Stimulated activated CD8-positive, alpha-beta memory T cell treated with anti-CD3 and anti-CD28 coated beads, Interleukin-12 subunit alpha, Interleukin-12 subunit beta, amount 100 ng/mL, for 24 hours (primary cell): ENCODE measurements around the gene TNFRSF14.
"Not testable (repeated sequence)": the region's sequence is repeated elsewhere in the genome, so short reads cannot be mapped to it uniquely, and the experiment has no call there.

Experiments used
- DNase-seq: peaks from one replicate; pipeline ENCODE4 v3.0.0-alpha.2; 2020; ENCODE audit errors: extremely low read depth

TNFRSF14 gene

DNA sequence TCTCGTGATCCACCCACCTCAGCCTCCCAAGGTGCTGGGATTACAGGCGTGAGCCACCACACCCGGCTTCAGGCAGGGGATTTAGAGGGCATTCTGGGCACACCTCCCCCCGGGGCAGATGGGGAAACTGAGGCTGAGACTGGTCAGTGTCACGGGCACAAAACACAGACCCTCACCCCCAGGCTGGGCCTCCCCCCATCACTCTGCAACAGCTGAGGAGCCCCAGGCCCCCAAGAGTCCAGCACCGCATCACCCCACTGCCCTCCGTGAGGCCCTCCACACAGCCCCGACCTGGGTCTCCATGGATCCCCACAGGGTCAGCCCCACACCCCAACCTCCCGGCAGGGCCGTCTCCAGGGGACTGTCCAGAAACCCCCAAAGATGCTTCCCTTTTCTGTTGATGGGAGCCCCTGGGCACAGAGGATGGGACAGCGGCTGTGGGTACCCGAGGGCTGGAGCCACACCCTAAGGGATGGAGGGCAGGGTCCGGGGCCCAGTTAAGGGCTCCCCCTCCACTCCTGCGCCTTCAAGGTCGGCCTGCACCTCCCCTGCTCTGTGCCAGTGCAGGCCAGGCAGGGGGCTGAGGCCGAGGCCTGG lies 11.0 kb downstream of the TNFRSF14 start:
- no peak for DNase-seq

DNA sequence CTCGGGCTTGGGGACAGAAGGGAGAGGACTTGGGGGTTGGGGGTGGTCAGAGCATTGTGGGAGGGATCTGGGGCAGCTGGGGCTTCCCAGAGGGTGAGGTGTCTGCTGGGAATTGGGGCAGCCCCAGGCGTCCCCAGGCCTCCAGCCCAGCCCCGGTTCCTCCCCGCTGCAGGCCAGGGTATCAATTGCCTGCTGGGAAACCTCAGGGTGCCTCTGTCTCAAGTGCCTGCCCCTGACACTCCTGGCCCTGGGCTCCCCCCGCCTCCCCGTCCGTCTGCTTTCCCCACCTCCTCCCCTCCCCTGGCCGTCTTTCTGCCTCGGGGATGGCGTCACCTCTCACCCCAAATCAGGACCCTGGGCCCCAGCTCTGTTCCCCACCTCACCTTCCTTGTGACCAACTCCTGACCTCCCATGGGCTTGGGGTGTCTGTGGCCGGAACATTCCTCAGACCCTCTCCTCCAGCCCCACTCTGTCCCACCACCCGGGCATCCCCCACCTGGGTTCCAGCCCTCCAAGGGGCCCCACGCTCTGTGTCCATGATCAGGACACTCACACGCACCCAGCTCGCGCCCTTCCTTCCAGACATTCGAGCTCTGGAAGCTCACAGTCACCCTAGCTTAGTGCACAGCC lies 12.1 kb downstream of the TNFRSF14 start:
- DNase-seq: not testable (repeated sequence)

DNA sequence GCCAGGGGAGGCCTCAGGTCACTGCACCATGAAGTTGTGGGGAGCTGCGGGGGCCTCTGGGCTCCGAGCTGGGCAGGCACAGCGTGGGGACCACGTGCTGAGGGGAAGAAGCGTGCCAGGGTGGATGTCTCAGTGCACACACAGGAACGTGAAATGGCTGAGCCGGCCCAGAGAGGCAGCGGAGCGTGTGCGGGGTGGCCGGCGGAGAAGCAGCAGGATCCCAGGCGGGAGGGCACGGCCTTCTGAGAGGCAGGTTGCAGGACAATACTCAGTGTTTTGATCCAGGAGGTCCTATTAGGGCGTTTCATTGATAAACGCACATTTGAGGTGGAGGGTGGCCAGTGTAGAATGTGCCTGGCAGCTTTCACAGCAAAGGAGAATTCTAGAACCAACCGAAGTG lies 12.9 kb downstream of the TNFRSF14 start:
- DNase-seq: no peak

DNA sequence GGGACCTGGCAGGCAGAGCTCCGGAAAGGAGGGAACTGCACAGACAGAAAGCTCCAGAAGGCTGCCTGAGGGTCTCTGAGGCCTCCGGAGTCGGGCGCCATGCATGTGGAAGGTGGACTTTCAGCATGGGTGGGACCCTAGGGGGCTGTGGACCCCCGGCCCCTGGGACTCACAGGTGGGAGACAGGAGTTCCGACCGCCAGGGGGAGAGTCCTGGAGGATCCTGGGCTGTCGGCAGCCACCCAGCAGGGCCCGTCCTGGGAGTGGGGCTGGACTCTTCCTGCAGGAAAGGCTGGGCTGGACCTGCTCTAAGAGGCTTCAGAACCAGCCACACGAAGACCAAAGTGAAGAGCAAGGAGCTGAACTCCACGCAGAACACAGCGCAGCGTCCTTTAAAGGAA lies 13.5 kb downstream of the TNFRSF14 start:
- not testable (repeated sequence) for DNase-seq

DNA sequence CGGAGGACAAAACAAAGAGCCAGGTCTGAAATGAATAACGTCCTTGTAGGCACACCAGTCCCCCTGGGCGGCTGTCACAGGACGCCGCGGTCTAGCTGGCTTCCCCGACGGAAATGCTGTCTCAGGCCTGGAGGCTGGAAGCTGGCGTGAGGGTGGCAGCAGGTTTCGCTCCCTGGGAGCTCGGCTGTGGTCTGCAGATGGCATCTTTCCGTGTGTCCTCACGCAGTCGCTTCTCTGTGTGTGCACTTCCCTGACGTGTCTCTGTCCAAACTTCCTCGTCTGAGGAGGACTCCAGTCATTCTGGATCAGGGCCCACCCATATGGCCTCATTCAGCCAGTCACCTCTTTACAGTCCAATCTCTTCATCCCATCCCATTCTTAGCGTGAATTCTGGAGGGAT lies 14.2 kb downstream of the TNFRSF14 start:
- DNase-seq: no peak

DNA sequence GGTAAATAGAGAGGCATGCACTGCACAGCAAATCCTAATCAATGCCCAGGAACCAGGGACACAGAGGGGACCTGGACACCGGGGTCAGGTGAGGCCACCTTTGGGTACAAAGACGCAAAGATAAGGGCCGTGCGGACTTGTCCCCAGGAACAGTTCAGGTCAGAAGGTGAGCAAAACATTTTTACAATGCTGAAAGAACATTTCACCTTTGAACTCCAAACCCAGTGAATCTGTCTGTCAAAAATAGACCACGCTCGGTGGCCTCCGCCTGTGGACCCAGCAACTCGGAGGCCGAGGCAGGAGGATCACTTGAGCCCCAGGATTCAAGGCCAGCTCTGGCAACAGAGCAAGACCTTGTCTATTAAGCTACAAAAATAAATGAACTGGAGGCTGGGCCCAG lies 15.2 kb downstream of the TNFRSF14 start:
- no peak for DNase-seq

DNA sequence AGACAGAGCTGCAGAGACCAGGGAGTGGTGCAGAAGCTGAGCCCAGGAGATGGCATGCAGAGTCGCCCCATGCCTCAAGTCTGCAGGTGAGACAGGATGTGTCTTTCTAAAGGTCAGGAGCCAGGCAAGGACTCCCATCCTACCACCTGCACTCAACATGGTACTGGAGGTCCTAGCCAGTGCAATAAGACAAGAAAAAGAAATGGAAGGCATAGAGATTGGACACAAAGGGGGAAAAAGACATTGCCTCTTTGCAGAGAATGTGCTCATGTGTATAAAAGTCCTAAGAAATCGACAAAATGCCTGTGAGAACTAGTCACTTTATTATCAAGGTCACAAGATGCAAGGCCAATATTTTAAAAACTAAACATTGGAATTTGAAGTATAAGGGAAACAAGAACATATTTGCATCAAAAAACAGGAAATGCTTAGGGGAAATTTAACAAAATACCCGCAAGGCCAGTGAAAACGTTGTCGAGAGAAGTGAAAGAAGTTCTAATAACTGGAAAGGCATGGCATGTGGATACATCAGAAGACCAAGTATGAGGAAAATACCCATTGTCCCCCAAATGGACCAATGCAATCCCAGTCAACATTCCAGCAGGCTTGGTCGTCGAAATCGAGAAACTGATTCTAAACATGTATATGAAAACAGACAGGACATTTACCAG lies 17.2 kb downstream of the TNFRSF14 start:
- no peak for DNase-seq

DNA sequence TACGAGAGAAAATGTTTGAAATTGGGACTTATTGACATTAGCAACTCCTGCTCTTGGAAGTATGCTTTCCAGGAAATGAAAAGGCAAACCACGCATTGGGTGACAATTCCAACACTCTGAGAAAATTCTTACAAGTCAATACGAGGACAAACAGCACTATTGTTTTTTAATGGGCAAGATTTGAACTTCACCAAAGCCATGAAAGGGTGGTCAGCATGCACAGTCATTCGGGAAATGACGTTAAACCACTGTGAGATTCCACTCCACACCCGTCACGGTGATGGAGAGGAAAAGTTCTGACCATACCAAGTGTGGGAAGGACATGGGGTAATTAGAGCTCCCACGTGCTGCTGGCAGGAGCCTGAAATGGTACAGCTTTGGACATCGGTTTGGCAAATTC lies 18.2 kb downstream of the TNFRSF14 start:
- no peak for DNase-seq

DNA sequence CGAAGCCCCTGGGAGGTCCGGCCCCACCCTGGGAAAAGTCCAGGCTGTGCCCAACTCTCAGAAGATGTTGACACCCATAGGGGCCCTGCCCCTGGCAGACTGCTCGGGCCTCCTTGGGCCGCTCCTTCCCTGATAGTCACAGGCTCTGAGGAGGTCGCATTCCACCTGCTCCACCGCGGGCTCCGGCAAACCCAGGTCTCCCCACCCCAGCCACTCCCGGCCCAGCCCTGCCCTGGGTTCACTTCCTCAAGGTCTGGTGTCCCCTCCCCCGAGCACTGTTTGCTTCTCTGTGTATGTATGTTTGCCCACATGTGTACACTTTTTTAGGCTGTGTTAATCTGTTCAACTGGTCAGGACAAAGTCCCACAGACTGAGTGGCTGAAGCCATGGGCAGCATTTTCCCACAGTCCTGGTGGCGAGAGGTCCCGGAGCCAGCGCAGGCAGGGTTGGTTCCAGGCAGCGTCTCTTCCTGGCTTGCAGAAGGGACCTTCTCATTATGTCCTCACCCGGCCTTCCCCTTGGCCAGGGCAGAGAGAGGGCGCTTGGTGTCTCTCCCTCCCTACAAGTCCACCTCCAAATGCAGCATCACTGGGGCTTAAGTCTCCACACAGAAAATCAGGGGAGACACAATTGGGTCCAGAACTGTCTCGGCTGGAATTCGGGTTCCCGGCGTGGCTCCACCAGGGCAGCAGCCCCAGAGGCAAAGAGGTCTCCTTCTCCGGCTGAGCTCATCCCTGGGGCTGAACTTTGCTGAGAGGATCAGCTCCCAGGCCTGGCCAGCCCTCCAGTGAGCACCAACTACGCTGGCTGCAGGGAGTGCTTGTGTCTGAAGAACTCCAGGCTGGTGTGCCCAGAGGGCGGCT lies 19.9 kb downstream of the TNFRSF14 start:
- DNase-seq: no peak

DNA sequence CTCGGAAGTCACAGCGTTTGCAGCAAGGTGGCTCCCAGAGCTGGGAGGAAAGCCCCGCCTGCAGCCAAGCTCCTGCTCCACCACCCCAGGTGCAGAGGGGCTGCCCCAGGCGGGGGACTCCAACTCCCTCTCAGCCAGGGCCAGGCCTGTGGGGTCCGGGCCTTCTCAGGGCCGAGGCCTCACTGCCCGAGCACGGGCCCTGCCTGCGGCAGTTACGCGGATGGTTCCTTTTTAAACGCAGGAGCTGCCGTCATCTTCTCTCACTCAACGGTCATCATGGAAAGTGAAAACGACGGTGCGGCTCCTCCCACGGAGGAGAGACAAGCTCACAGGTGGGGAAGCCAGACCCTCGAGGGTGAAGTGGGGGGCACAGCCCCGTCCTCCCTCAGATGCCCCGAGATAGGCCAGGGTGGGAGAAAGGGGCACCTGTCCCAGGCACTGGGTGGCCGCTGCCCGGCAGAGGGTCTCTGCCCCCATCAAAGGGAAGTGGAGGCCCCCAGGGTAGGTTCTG lies 21.4 kb downstream of the TNFRSF14 start:
- DNase-seq: not testable (repeated sequence)

DNA sequence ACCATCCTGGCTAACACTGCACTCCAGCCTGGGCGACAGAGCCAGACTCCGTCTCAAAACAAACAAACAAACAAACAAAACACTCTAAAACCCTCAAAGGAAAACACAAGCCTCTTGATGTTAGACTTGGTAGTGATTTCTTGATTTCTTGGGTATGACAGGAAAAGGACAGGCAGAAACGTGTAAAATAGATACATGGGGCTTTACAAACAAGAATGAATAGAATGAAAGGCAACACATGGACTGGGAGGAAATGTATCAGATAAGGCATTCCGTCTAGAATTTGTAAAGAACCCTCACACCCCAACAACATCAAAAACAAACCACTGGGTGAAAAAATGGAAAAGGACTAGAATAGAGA lies 22.6 kb downstream of the TNFRSF14 start:
- DNase-seq: no peak

DNA sequence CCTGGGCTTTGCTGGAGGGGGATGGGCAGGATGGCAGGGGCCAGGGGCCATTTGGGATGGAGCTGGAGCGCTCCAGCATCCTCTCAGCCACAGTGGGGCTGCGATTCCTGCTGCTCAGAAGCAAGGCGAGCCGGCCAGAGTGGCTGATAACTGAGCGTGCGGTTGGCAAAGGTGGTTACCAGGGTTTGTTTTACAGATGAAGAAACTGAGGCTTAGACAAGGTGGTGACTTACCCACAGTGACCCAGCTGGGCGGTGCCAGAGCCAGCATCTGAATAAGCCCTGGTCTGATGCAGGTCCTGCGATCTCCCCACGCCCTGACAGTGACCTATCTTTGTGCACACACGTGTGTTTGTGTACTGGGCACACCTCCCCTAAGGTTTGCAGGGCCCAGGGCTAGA lies 24.5 kb downstream of the TNFRSF14 start:
- no peak for DNase-seq

DNA sequence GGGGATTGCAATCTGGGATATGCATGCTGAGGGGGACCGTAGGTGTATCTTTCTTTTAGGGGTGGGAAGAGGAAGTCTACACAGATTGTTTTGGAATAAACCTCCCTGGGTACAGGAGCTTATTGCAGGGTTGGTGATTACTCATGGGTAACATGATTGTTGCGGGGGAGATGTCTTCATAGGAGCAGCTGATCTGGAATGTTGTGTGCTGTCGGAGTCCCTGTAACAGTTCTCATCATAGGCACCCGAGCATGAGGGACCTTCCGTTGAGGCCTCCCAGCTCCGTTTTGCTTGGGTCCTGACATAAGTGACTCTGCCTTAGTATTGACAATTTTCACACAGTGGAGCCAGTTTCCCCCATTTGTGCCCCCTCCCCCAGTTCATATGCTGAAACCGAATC lies 26.2 kb downstream of the TNFRSF14 start:
- no peak for DNase-seq

DNA sequence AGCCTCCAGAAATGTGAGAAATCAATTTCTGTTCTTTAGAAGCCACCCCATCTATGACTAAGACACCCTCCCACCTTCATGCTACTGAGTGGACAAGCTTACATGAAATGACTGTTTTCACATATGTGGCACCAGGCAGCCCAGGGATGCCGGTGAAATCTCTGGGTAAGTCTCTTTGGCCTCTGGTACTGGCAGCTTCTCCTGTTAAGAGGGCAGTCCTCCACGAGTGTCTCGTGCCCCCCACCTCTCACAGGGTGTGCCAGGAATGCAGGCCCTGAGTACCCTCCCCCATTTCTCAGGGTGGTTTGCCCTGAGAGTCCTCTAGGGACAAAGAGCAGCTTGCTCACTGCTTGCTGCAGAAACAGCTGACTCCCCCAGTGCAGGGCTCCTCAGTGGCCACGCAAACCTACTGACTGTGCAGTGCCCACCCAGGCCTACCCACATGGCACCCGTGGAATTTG lies 27.2 kb downstream of the TNFRSF14 start:
- no peak for DNase-seq

DNA sequence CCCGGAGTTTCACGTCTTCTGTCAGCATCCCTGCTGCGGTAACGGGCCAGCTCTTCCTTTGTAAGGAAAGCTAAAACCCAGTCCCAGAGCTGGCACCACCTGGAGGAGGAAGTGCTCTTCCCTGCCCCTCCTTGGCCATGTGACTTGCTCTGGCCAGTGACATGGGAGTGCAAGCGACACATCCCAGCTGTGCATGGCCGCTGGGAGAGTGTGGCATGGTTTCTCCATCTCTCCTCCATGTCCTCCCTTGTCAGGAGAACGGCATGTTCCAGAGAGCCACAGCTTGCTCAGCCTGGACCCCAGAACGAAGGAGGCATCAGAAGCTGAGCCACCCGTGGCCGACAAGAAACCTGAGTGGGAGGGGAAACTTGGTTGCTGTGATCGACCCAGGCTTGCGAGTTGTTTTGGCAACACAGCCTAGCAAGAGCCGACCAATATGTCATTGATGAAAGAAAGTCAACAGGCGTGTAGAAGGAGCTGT lies 27.7 kb downstream of the TNFRSF14 start:
- no peak for DNase-seq

DNA sequence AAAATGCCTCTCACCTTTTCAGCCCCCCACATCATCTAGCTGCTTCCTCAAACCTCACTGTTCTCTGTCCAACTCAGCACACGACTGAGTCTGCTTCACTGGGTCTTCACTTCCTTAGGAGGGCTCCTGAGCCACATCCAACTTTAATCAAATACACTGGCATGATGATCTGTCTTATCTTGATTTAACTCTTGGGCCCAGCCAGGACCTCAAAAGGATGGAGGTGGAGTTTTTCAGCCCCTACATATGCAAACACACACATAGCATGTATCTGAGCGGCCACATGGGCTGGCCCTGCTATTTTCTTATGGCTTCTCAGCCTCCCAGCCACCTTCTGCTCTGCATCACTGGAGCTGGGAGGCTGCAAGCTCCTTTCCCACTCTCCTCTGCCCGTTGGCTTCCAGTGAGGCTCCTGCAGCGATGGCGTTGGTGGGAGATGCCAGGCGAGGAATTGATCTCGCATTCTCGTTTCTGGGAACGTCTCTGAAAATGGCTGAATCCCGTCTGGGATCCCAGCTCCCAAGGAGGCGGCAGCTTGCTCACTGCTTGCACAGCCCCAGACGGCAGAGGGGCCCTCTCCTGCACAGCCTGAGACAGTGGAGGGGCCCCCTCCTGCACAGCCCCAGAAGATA lies 28.6 kb downstream of the TNFRSF14 start:
- no peak for DNase-seq

DNA sequence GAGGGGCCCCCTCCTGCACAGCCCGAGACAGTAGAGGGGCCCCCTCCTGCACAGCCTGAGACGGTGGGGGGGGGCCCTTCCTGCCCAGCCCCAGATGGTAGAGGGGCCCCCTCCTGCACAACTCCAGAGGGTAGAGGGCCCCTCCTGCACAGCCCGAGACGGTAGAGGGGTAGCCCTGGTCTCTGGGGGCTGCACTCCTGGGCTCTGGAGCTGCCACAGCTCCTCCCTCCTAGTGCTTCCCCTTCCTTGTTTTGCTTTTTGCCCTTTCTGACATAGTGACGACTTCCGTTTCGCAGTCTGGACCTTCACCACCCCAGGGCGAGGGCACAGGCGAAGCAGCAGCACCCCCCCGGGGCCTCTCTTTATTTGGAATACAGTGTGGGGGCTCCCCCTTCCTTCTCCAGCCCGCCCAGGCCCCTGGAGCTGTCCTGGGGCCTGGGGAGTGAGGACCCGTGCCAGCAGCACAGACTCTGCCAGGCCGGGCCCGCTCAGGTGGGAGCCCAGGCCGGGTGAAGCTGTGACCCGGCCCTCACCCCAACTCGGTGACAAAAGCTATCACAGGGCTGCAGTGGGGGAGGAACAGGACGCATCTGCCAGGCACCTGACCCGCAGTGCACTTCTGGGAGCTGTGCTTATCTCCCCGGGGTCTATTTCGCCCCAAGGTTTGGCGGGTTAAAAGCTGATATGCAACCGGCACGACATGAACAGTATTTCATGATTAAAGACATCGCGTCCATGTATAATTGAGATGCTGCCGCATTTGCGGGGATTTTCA lies 29.3 kb downstream of the TNFRSF14 start:
- DNase-seq: peak; percentile 43

DNA sequence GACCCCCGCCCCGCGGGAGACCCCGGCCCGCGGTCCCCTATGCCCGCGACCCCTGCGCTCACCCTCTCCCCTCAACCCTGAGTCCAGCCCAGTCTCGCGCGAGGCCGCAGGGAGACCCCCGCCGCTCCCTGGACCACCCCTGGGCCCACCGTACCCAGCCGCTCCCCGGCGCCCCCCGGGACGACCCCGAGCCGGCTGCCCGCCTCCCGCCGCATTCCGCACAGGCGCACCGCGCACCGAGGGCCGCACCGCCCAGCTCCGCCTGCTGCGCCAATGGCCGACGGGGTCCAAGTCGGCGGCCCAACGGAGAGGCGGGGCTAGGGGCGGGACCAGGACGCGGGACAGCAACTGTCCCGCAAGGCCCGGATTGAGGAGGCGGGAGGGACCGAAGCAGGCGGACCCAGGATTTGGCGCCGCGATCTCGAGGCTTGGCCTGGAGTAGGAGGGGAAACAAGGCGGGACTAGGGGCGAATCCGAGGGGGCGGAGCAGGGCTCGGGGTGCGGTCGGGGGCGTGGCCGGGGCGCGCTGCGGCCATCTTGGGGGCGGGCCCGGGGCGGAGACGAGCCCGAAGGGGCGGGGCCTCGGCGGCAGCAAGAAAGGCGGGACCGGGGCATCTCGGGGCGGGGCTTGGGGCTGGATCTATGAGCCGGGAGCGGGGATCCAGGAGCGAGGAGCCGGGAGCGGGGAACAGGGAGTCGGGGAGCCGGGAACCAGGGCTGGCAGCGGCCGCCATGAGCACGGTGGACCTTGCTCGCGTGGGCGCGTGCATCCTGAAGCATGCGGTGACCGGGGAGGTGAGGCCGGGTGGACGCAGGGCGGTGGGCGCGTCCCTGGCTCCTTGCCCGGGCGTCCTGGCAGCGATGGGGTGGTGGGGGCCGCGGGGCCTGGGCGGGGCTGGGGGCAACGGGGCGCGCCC lies 30.2 kb downstream of the TNFRSF14 start, which contains the start of gene PRXL2B:
Gene PRXL2B (plus strand): TSS at position 624 of the 917 bp plus-strand sequence. CDS start 109 bp downstream, at position 733.
- DNase-seq: peak; percentile 90

DNA sequence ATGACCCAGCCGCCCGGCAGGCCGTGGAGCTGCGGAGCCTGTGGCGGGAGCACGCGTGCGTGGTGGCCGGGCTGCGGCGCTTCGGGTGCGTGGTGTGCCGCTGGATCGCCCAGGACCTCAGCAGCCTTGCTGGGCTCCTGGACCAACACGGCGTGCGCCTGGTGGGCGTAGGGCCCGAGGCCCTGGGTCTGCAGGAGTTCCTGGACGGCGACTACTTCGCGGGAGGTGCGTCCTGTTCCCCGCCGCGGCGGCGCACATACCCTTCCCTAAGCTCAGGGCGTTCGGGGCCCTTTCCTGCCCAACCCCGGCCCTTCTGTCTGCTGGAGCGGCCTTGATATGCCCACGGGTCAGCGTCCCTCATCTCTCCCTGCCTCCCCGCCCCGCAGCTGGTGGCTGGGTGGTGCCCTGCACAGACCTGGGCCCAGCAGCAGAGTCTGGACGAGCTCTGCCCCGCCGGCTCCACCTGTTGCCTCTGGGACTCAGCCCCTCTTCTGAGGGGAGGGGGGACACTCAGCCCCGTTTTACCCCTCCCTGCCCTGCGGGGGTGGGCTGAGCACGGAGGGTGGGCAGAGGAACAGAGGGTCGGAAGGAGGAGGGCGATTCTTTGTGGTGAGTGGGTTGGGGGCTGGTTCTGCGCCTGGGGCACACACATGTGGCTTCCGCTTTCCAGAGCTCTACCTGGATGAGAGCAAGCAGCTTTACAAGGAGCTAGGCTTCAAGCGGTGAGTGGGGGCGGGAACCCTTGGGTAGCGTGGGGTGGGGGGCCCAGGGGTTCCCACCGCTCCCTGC lies 31.1 kb downstream of the TNFRSF14 start:
- DNase-seq: no peak
